Activated naive CD4-positive, alpha-beta T cell treated with anti-CD3 and anti-CD28 coated beads, Interleukin-2, amount 10 ng/mL, durations not matched to agents 7 days and 5 days (primary cell): Measurements from ENCODE around the gene SEPTIN8.

Experiments used
- CTCF ChIA-PET: fragments of 350-600 bp; sonication (Branson Sonifier 250); formaldehyde crosslinking; loops from one replicate; lab custom pipeline; 2021; ENCODE audit warnings: antibody characterized with exemption; lab: Charles Lee
- DNase-seq: peaks from one replicate; pipeline ENCODE4 v3.0.0-alpha.2; 2020
- H3K27ac Mint-ChIP-seq: one replicate; pipeline ENCODE4 v1.8.0; 2021; ENCODE audit warnings: mild to moderate bottlenecking, moderate library complexity, mixed read lengths
- H3K27me3 Mint-ChIP-seq: one replicate; pipeline ENCODE4 v1.8.0; 2021; ENCODE audit warnings: mild to moderate bottlenecking, mixed read lengths
- H3K36me3 Mint-ChIP-seq: one replicate; pipeline ENCODE4 v1.8.0; 2021; ENCODE audit warnings: mixed read lengths
- H3K4me1 Mint-ChIP-seq: one replicate; pipeline ENCODE4 v1.8.0; 2021; ENCODE audit warnings: mixed read lengths
- H3K4me3 Mint-ChIP-seq: one replicate; pipeline ENCODE4 v1.8.0; 2021; ENCODE audit warnings: mild to moderate bottlenecking, moderate library complexity, mixed read lengths
- H3K9me3 Mint-ChIP-seq: one replicate; pipeline ENCODE4 v1.8.0; 2021; ENCODE audit warnings: mixed read lengths

Gene SEPTIN8

DNA sequence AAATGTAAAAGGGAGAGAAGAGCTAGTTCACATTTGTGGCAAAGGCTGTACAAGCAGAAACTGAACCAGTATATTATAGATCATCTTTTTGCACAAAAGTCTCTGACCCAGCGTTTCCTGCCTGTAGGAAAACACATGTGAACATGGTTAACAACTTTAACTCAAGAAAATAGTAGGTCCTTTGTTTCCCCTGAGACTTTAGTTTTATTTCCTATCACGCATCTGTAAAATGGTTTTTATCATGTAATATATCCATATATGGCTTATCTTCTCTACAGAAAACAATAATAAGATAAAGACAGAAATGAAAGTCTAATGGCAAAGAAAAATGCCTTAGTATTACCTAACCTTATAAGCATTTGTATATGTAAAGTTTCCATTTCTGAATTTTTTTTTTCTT lies 42.4 kb downstream of the SEPTIN8 start:
- no peak overlapping the region for H3K4me3 Mint-ChIP-seq
- CTCF ChIA-PET, result no interaction called here
- H3K27ac Mint-ChIP-seq, result no peak overlapping the region
- no peak for DNase-seq
- no peaks in the 10 kb centered on the region for H3K9me3 Mint-ChIP-seq
- H3K4me1 Mint-ChIP-seq, result peaks cover 29% of the 10 kb centered on the region
- H3K36me3 Mint-ChIP-seq, result peaks cover 3% of the 10 kb centered on the region
- no peaks in the 10 kb centered on the region for H3K27me3 Mint-ChIP-seq

DNA sequence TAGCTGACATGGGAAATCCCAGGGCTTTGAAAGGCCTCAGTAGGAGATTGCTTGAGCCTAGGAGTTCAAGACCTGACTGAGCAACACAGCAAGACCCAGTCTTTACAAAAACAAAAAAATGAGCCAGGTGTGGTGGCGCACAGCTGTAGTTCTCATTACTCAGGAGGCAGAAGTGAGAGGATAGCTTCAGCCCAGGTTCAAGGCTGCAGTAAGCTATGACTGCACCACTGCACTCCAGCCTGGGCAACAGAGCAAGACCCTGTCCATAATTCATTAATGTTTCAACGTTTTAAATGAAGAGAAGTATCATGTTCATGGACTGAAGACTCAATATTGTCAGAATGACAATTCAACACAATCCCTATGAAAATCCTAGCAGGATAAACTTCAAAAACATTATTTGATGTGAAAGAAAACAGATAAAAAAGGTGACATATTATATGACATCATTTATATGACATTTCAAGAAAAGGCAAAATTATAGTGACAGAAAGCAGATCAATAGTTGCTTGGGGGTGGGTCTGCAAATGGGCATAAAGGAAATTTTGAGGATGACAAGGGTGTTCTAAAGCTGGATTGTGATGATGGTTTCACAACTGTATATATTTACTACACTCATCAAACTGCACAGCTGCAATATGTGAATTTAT lies 43.4 kb downstream of the SEPTIN8 start:
- CTCF ChIA-PET, result no interaction called here
- Mint-ChIP-seq H3K4me3 (no peak overlapping the region), H3K4me1 (peaks cover 27% of the 10 kb centered on the region), H3K9me3 (no peaks in the 10 kb centered on the region), H3K36me3 (peaks cover 4% of the 10 kb centered on the region), H3K27ac (no peak overlapping the region), H3K27me3 (no peaks in the 10 kb centered on the region)
- no peak for DNase-seq

DNA sequence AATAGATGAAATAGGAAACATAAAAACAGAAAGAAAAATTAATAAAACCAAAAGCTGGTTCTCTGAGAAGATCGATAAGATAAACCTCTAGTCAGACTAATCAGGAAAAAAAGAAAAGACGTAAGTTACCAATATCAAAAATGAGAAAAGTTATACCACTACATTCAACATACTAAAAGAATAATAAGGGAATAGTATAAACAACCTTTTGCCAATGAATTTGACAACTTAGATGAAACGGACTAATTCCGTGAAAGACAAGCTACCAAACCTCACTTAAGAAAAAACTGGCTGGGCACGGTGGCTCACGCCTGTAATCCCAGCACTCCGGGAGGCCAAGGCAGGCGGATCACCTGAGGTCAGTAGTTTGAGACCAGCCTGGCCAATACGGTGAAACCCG lies 47.1 kb downstream of the SEPTIN8 start:
- no peak for DNase-seq
- Mint-ChIP-seq H3K4me3 (no peak overlapping the region), H3K27ac (no peak overlapping the region), H3K27me3 (no peaks in the 10 kb centered on the region), H3K9me3 (no peaks in the 10 kb centered on the region), H3K4me1 (no peaks in the 10 kb centered on the region), H3K36me3 (peaks cover 5% of the 10 kb centered on the region)
- CTCF ChIA-PET, result interaction anchor here (1.2 to 1.6 kb wide), 2 partner anchors 31 to 344 kb away, joined by 3 to 4 read pairs; no protein-coding TSS in a partner anchor

DNA sequence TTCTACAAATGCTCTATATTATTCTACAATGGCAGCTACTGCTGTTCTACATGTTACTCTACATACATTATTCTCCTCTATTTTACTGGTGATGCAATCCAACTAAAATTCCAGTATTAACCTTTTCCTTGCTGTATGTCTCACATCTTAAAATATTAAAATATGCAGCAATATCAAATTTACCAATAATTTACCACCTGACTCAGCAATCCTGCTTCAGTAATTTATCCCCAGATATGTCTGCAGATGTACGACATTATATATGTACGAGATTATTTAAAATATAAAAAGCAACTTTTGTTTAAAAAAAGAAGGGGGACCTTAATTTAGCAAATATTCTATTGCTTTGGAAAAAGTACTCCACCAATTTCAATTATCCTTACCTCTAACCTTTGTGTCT lies 51.3 kb downstream of the SEPTIN8 start:
- H3K27me3 Mint-ChIP-seq, result no peaks in the 10 kb centered on the region

DNA sequence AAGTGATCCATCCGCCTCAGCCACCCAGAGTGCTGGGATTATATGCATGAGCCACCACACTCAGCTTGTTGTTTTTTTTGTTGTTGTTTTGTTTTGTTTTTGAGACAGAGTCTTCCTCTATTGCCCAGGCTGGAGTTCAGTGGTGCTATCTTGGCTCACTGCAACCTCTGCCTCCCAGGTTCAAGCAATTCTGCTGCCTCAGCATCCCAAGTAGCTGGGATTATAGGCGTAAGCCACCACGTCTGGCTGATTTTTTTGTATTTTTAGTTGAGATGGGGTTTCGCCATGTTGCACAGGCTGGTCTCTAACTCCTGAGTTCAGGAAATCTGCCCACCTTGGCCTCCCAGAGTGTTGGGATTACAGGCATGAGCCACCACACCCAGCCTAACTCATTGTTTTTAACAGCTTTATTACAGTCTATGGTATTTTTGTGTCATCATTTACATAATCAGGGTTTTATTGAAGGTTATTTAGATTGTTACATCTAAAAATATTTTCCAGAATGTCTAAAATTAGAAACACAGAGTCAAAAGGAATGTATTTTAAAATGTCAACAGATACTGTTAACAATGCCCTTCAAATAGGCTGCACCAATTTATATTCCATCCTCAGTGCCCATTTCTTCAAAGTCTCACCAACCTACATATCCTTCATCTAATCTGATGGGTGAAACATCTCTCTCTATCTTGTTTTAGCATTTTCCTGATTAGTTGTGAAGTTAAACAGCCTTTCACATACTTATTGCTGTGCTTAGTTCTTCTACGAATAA lies 58.3 kb downstream of the SEPTIN8 start:
- no peaks in the 10 kb centered on the region for H3K27me3 Mint-ChIP-seq
- H3K9me3 Mint-ChIP-seq, result no peaks in the 10 kb centered on the region
- no peaks in the 10 kb centered on the region for H3K36me3 Mint-ChIP-seq
- H3K4me3 Mint-ChIP-seq, result no peak overlapping the region
- no peak overlapping the region for H3K27ac Mint-ChIP-seq
- H3K4me1 Mint-ChIP-seq, result peaks cover 12% of the 10 kb centered on the region
- DNase-seq, result no peak
- CTCF ChIA-PET, result interaction anchor here (0.6 to 1.4 kb wide), 2 partner anchors 166 to 192 kb away, joined by 3 read pairs; no protein-coding TSS in a partner anchor

More for the DNA sequence above, 51.3 kb downstream of the SEPTIN8 start:
- peaks cover 7% of the 10 kb centered on the region for H3K36me3 Mint-ChIP-seq
- H3K4me1 Mint-ChIP-seq, result no peaks in the 10 kb centered on the region
- DNase-seq, result no peak
- no peak overlapping the region for H3K4me3 Mint-ChIP-seq
- no peak overlapping the region for H3K27ac Mint-ChIP-seq
- no peaks in the 10 kb centered on the region for H3K9me3 Mint-ChIP-seq
- CTCF ChIA-PET, result interaction anchor here (0.9 kb wide), 1 partner anchor 9 kb away, joined by 3 read pairs; no protein-coding TSS in a partner anchor

DNA sequence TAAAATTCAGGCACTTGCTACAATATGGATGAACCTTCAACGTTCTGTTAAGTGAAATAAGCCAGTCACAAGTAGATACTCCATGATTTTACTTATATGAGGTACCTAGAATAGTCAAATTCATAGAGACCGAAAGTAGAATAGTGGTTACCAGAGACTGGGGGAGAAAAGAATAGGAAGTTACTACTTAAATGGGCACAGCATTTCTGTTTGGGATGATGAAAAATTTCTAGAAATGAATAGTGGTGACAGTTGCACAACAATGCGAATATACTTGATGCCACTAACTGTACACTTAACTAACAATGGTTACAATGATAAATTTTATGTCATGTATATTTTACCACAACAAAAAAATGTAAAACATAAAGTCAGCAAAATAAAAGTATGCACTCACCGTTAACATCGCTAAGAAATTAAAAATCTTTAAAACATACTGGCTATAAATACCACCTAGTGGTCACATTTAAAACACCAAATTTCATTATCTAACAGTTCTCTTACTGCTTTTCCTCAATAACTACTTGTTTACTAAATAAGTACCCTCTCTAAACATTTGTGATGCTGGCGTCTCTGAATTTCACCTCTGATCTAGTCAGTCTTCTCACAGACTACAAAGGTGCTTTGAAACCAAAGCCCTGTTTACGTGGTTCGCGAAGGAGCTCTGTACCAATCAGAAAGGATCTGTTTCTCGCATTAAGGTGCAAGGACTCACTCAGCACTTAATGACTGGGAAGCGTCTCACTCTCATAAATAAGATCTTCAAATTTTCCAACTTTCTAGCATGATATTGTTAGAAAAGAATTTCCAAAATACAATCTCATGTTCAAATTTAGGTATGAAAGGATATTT lies 62.4 kb downstream of the SEPTIN8 start:
- Mint-ChIP-seq H3K27me3 (no peaks in the 10 kb centered on the region), H3K36me3 (peaks cover 2% of the 10 kb centered on the region), H3K4me1 (peaks cover 12% of the 10 kb centered on the region), H3K27ac (no peak overlapping the region), H3K9me3 (no peaks in the 10 kb centered on the region), H3K4me3 (no peak overlapping the region)
- CTCF ChIA-PET, result interaction anchor here (0.6 to 2.6 kb wide), 10 partner anchors 13 to 188 kb away, joined by 3 to 18 read pairs (median 4); no protein-coding TSS in a partner anchor
- no peak for DNase-seq

DNA sequence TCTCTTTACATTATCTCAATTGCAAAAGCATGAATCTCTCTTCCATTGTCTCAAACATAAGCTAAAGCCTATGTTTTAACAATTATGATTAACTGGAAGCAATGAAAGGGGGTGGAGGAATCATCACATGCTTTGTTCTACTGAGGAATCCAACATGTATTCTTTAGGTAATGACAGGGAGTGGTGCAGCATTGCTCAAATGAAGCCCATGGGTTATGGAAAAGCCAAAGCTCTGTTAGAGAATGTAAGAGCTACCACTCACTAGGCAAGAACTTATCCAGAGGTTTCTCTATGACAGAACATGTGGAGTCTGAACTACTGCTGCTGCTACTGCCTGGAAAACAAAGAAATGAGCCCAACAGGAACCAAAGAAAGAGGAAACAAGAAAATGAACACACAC lies 68.4 kb downstream of the SEPTIN8 start:
- Mint-ChIP-seq H3K4me3 (no peak overlapping the region), H3K36me3 (peaks cover 2% of the 10 kb centered on the region), H3K27me3 (no peaks in the 10 kb centered on the region), H3K27ac (no peak overlapping the region), H3K9me3 (no peaks in the 10 kb centered on the region), H3K4me1 (peaks cover 8% of the 10 kb centered on the region)
- CTCF ChIA-PET, result interaction anchor here (0.6 to 1.6 kb wide), 3 partner anchors 41 to 182 kb away, joined by 5 to 7 read pairs (median 6); no protein-coding TSS in a partner anchor
- no peak for DNase-seq

DNA sequence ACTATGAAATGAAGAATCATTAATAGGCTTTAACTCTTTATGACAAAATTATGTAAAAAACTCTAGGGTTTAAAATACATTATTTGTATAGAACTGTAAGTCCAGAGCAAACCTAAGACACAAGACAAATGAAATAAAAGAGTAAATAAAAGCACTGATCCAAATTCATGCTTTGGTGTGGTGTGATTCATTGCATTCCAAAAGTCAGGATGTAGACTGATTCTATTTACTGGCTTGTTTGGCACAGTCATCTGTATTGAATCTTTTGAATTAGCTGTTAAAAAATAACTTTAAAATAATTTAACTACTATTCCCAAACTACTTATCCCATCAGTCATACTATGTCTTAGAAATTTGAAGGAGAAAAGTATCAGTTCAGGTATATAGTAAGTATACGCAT lies 72.2 kb downstream of the SEPTIN8 start:
- CTCF ChIA-PET, result interaction anchor here (1.4 kb wide), 1 partner anchor 178 kb away, joined by 3 read pairs; no protein-coding TSS in a partner anchor
- Mint-ChIP-seq H3K4me1 (peaks cover 14% of the 10 kb centered on the region), H3K9me3 (no peaks in the 10 kb centered on the region), H3K4me3 (no peak overlapping the region), H3K27me3 (no peaks in the 10 kb centered on the region), H3K36me3 (peaks cover 7% of the 10 kb centered on the region), H3K27ac (no peak overlapping the region)
- no peak for DNase-seq
